ENCODE measurements around the gene PCBD1.

DNA sequence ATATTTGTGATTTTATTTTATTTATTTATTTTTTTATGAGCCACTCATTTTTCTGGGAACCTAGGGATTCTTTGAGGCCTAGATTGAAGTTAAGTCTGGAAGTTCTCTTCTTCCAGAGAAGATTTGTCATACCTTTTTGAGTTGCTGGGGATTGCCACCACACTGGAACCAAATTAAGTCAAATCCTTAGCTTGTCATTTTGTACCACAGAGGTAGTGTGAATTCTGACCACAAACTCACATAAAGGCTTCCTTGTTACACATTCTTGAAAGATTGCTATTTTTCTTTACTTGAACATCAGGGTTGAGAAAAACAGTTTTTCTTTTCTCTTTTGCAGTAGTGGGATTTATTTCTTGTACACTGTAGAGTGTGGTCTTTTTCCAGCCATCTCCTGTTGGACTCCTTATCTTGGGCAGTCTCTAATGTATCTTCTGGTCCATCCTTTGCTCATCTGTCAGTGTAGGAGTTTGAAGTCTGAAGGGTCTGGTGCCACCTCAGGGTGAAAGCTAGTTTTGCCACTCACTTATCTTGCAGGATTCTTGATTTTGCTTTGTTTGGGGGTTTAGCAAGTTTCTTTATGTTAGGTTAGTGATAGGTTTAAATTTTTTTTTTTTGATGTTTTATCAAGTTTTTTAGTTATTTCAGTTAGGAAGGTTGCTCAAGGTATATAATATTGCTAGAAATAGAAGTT, 24.8 kb downstream of the PCBD1 start:
- TF ChIP-seq CTCF (IDR thresholded peaks at IDR 0.05) (no peak), POLR2A (IDR thresholded peaks at IDR 0.05) (no peak), POLR2AphosphoS5 (IDR thresholded peaks at IDR 0.05; ENCODE audit: insufficient read depth in 1 of 2, low read depth in 1 of 2) (no peak)

All from vagina (tissue), 2 donors.